Neuronal stem cell (in vitro differentiated cells): Measurements from ENCODE around the gene MAP3K5.

Experiments
- DNase-seq: peaks from one replicate; pipeline ENCODE4 v3.0.0-alpha.2; 2013; ENCODE audit warnings: low spot score
- H2AFZ ChIP-seq: one replicate; pipeline ENCODE4 v1.6.1; 2013; ENCODE audit warnings: mild to moderate bottlenecking, low read length, inconsistent platforms
- H2AK5ac ChIP-seq: 2 replicates; pipeline ENCODE4 v1.6.1; 2013; ENCODE audit warnings: low read depth, mild to moderate bottlenecking, inconsistent platforms, low read length, moderate library complexity, mixed read lengths
- H2BK120ac ChIP-seq: 2 replicates; pipeline ENCODE4 v1.6.1; 2013; ENCODE audit warnings: low read depth, mild to moderate bottlenecking, inconsistent platforms, low read length, moderate library complexity, mixed read lengths
- H2BK12ac ChIP-seq: one replicate; pipeline ENCODE4 v1.6.1; 2013; ENCODE audit warnings: low read length, inconsistent platforms
- H2BK15ac ChIP-seq: 2 replicates; pipeline ENCODE4 v1.6.1; 2013; ENCODE audit warnings: mild to moderate bottlenecking, low read length, inconsistent platforms, mixed read lengths
- H2BK5ac ChIP-seq: one replicate; pipeline ENCODE4 v1.6.1; 2013; ENCODE audit warnings: inconsistent platforms, mild to moderate bottlenecking, low read length, moderate library complexity
- H3K14ac ChIP-seq: one replicate; pipeline ENCODE4 v1.6.1; 2013; ENCODE audit warnings: low read length, inconsistent platforms
- H3K18ac ChIP-seq: 2 replicates; pipeline ENCODE4 v1.6.1; 2013; ENCODE audit warnings: low read length, inconsistent platforms
- H3K23ac ChIP-seq: 2 replicates; pipeline ENCODE4 v1.6.1; 2013; ENCODE audit warnings: low read depth, mild to moderate bottlenecking, mixed read lengths, low read length, inconsistent platforms; ENCODE audit not compliant: poor library complexity
- H3K27ac ChIP-seq: replicated peaks from 3 replicates; pipeline ENCODE4 v1.5.1; 2013; ENCODE audit warnings: low read length, inconsistent platforms
- H3K27me3 ChIP-seq, 3 experiments: 2 replicates each; pipeline ENCODE4 v1.6.1; 2013; ENCODE audit warnings: low read length in 3 of 3, mild to moderate bottlenecking in 2 of 3, inconsistent platforms in 1 of 3, low read depth in 1 of 3, mixed read lengths in 1 of 3, moderate library complexity in 1 of 3; ENCODE audit not compliant: control insufficient read depth in 3 of 3, insufficient read depth in 3 of 3
- H3K36me3 ChIP-seq, 2 donors: replicated peaks in 1 of 2; 2 replicates each; pipeline ENCODE4 v1.6.1; 2013; ENCODE audit warnings: low read length in 2 of 2; ENCODE audit not compliant: control insufficient read depth in 2 of 2, insufficient read depth in 2 of 2
- H3K4ac ChIP-seq: 2 replicates; pipeline ENCODE4 v1.6.1; 2013; ENCODE audit warnings: inconsistent platforms, mild to moderate bottlenecking, low read length, moderate library complexity
- H3K4me1 ChIP-seq, 2 donors: 1 replicate in 1 of 2; 2 replicates in 1 of 2; pipeline ENCODE4 v1.6.1; 2013; ENCODE audit warnings: low read length in 2 of 2, low read depth in 1 of 2; ENCODE audit not compliant: control insufficient read depth in 2 of 2, insufficient read depth in 1 of 2
- H3K4me2 ChIP-seq: one replicate; pipeline ENCODE4 v1.6.1; 2013; ENCODE audit warnings: mild to moderate bottlenecking, low read length, inconsistent platforms; ENCODE audit not compliant: insufficient read depth, poor library complexity, severe bottlenecking
- H3K4me3 ChIP-seq, 2 donors: 2 replicates each; pipeline ENCODE4 v1.5.1; 2013; ENCODE audit warnings: low read length in 2 of 2, mild to moderate bottlenecking in 2 of 2, inconsistent platforms in 1 of 2, moderate library complexity in 1 of 2
- H3K79me1 ChIP-seq: one replicate; pipeline ENCODE4 v1.6.1; 2013; ENCODE audit warnings: low read depth, mild to moderate bottlenecking, inconsistent platforms, low read length, moderate library complexity
- H3K9ac ChIP-seq: one replicate; pipeline ENCODE4 v1.6.1; 2013; ENCODE audit warnings: mild to moderate bottlenecking, low read depth, low read length, inconsistent platforms; ENCODE audit not compliant: poor library complexity
- H3K9me3 ChIP-seq, 2 donors: replicated peaks in 1 of 2; 2 replicates each; pipeline versions ENCODE3 to v1.6.1; 2013; ENCODE audit warnings: low read length in 2 of 2, mild to moderate bottlenecking in 2 of 2, inconsistent platforms in 1 of 2, low read depth in 1 of 2, mixed read lengths in 1 of 2, moderate library complexity in 1 of 2; ENCODE audit not compliant: control insufficient read depth in 2 of 2, insufficient read depth in 1 of 2
- H4K8ac ChIP-seq: one replicate; pipeline ENCODE4 v1.6.1; 2013; ENCODE audit warnings: low read depth, mild to moderate bottlenecking, inconsistent platforms, low read length, moderate library complexity
- H4K91ac ChIP-seq: one replicate; pipeline ENCODE4 v1.6.1; 2013; ENCODE audit warnings: low read length, low read depth, mild to moderate bottlenecking, inconsistent platforms; ENCODE audit not compliant: poor library complexity
- WGBS, 2 donors: extraction: QIAGEN DNeasy Blood & Tissue Kit; methylation state at CpG; one replicate each; pipeline ENCODE4 v1.1.7; 2013; ENCODE audit warnings: missing lambda C conversion rate in 2 of 2, mixed read lengths in 1 of 2; ENCODE audit not compliant: insufficient read length in 2 of 2, insufficient replicate concordance in 1 of 2; ENCODE audit errors: extremely low coverage in 2 of 2; 5-methylcytosine and 5-hydroxymethylcytosine counted together

The MAP3K5 gene

DNA sequence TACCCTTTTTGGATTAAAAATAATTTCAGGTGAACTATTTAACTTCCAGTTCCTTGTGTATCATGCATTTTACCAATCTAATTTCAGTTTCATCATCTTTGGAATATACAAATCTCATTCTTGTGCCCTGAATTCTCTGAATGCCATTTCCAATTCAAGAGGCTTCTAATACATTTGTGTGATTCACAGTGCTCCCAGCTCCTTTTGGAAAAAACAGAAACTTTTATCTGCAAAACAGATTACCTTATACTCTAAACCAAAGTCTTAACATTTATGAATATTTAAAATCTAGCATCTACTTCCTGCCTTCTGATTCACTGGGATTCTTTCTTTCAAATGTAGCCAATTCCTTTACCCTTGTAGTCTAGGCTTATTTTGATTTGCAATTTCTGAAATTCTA, 19.0 kb upstream of the MAP3K5 start:
- Histone ChIP-seq H2AFZ (no peak overlapping the region), H3K27ac (no peak overlapping the region), H3K14ac (no peak overlapping the region), H3K18ac (no peak overlapping the region), H4K91ac (no peak overlapping the region), H2BK12ac (no peak overlapping the region), H3K79me1 (no peaks in the 10 kb centered on the region), H3K4me3 (no peak overlapping the region), H3K4me1 (no peaks in the 10 kb centered on the region), H2BK15ac (no peak overlapping the region), H4K8ac (no peak overlapping the region), H2AK5ac (no peak overlapping the region), H3K36me3 (no peaks in the 10 kb centered on the region), H3K4ac (no peak overlapping the region), H3K23ac (no peak overlapping the region), H3K9ac (no peak overlapping the region), H3K27me3 (peaks cover 0 to 4% (median 0%) of the 10 kb centered on the region in 3 experiments), H2BK120ac (no peak overlapping the region), H3K4me2 (no peak overlapping the region), H3K9me3 (no peaks in the 10 kb centered on the region), H2BK5ac (no peak overlapping the region)
- DNase-seq: no peak

DNA sequence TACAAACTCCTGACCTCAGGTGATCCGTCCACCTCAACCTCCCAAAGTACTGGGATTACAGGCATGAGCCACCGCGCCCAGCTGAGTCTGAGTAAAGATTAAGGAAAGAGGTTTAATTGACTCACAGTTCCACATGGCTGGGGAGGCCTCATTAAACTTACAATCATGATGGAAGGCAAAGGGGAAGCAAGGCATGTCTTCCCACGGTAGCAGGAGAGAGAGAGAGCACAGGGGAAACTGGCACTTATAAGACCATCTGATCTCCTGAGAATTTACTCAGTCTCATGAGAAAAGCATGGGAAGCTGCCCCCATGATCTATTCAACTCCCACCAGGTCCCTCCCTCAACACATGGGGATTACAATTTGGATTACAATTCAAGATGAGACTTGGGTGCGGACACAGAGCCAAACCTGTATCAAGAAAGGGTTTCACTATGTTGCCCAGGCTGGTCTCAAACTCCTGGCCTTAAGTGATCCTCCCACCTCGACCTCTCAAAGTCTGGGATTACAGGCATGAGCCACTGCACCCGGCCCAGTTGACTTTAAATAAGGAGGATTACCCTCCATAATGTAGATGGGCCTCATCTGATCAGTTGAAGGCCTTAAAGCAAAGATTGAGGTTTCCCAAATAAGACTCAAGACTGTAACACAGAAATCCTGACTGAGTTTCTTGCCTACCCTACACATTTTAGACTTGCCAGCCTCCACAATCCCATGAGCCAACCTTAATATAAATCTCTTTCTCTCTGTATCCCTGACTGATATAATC, 17.0 kb upstream of the MAP3K5 start:
- H3K4ac ChIP-seq: no peak overlapping the region
- H3K4me2 ChIP-seq: no peak overlapping the region
- H3K9ac ChIP-seq: no peak overlapping the region
- no peak overlapping the region for H3K18ac ChIP-seq
- H4K8ac ChIP-seq: no peak overlapping the region
- no peaks in the 10 kb centered on the region for H3K79me1 ChIP-seq
- no peak overlapping the region for H2AFZ ChIP-seq
- no peaks in the 10 kb centered on the region for H3K36me3 ChIP-seq
- no CpG with 5 or more reads among the region's 7 CpGs for WGBS, 2 donors
- H2BK120ac ChIP-seq: no peak overlapping the region
- no peak overlapping the region for H4K91ac ChIP-seq
- no peak overlapping the region for H2BK5ac ChIP-seq
- no peak overlapping the region for H3K23ac ChIP-seq
- DNase-seq: no peak
- H3K4me1 ChIP-seq: no peaks in the 10 kb centered on the region
- H3K14ac ChIP-seq: no peak overlapping the region
- H3K9me3 ChIP-seq: no peaks in the 10 kb centered on the region
- no peak overlapping the region for H2BK12ac ChIP-seq
- no peak overlapping the region for H2BK15ac ChIP-seq
- H2AK5ac ChIP-seq: no peak overlapping the region
- H3K27ac ChIP-seq: no peak overlapping the region
- H3K4me3 ChIP-seq: no peak overlapping the region
- peaks cover 0 to 4% (median 0%) of the 10 kb centered on the region in 3 experiments for H3K27me3 ChIP-seq

DNA sequence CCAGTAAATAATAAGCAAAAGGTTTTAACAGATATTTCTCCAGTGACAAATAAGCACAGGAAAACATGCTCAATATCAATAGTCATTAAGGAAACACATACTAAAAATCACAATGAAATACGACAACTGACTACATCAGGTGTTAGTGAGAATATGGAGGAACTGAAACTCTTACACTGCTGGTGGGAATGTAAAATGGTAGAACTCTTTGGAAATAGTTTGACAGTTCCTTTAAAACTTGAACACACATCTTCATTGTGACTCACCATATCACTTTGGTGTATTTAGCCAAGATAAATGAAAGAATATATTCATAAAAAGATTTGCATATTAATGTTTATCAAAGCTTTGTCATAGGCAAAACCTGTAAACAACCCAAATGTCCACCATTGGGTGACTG, 11.3 kb upstream of the MAP3K5 start:
- Histone ChIP-seq H4K91ac (no peak overlapping the region), H3K27me3 (no peaks in the 10 kb centered on the region), H2AK5ac (no peak overlapping the region), H3K36me3 (no peaks in the 10 kb centered on the region), H3K9me3 (no peaks in the 10 kb centered on the region), H2BK15ac (no peak overlapping the region), H4K8ac (no peak overlapping the region), H3K18ac (no peak overlapping the region), H3K79me1 (no peaks in the 10 kb centered on the region), H3K4me2 (no peak overlapping the region), H3K27ac (no peak overlapping the region), H3K4me1 (no peaks in the 10 kb centered on the region), H3K14ac (no peak overlapping the region), H3K23ac (no peak overlapping the region), H2BK12ac (no peak overlapping the region), H3K4me3 (no peak overlapping the region), H3K9ac (no peak overlapping the region), H2BK120ac (no peak overlapping the region), H2BK5ac (no peak overlapping the region), H2AFZ (no peak overlapping the region), H3K4ac (no peak overlapping the region)
- DNase-seq: no peak
- WGBS, 2 donors: no CpG with 5 or more reads among the region's 1 CpG

DNA sequence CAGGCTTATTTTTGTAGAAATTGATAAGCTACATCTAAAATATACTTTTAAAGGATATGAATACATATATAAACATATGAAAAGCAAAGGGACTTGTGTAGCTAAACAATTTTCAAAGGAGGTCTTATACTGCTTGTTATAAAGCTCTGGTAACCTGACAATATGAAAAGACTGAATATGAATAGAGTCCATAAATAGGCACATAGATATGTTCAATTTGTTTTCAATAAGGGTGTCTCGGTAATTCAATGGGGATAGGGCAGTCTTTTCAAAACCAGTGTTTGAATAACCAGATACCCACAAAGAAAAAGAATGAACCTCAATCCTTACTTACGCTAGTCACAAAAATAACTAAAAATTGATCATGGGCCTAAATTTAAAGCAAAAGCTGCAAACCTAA, 9.3 kb upstream of the MAP3K5 start:
- Histone ChIP-seq H3K4me1 (no peaks in the 10 kb centered on the region), H3K14ac (no peak overlapping the region)
- DNase-seq: no peak

More for the DNA sequence above, 9.3 kb upstream of the MAP3K5 start:
- H3K23ac ChIP-seq: no peak overlapping the region
- no peak overlapping the region for H3K4ac ChIP-seq
- H2BK5ac ChIP-seq: no peak overlapping the region
- H2BK120ac ChIP-seq: no peak overlapping the region
- no peak overlapping the region for H2AFZ ChIP-seq
- H3K36me3 ChIP-seq: no peaks in the 10 kb centered on the region
- no peak overlapping the region for H2BK12ac ChIP-seq
- no peaks in the 10 kb centered on the region for H3K79me1 ChIP-seq
- H3K9me3 ChIP-seq: no peaks in the 10 kb centered on the region
- H3K9ac ChIP-seq: no peak overlapping the region
- H4K8ac ChIP-seq: no peak overlapping the region
- H3K4me2 ChIP-seq: no peak overlapping the region
- peaks cover 0 to 3% (median 0%) of the 10 kb centered on the region in 3 experiments for H3K27me3 ChIP-seq
- H3K18ac ChIP-seq: no peak overlapping the region
- WGBS, 2 donors: no CpG with 5 or more reads among the region's 2 CpGs
- no peak overlapping the region for H4K91ac ChIP-seq
- H2BK15ac ChIP-seq: no peak overlapping the region
- no peak overlapping the region for H3K4me3 ChIP-seq
- no peak overlapping the region for H2AK5ac ChIP-seq
- no peak overlapping the region for H3K27ac ChIP-seq
